GM12878 (cell line): ENCODE results near the gene LGMN. TPM values are rescaled to one million over a fixed set of nuclear protein-coding genes. Genes with fewer than 3 reads are reported as not detected.

Experiments used
- BHLHE40 ChIP-seq, 2 experiments: fragments of 450-650 bp in 1 of 2; IDR thresholded peaks; 2 replicates each; pipeline ENCODE4 v1.6.1; 2011 to 2017; ENCODE audit warnings: low read depth in 2 of 2, borderline replicate concordance in 1 of 2, improper control_type of control experiment in 1 of 2, low read length in 1 of 2, mild to moderate bottlenecking in 1 of 2
- BMI1 ChIP-seq: fragments of 450-650 bp; IDR thresholded peaks from 2 replicates; pipeline ENCODE4 v1.6.1; 2016; ENCODE audit warnings: mild to moderate bottlenecking, moderate library complexity, borderline replicate concordance
- E4F1 ChIP-seq: fragments of 450-650 bp; IDR thresholded peaks from 2 replicates; pipeline ENCODE4 v1.6.1; 2018; ENCODE audit warnings: borderline replicate concordance, mild to moderate bottlenecking; ENCODE audit not compliant: partially characterized antibody
- EGR1 ChIP-seq, 2 experiments: IDR thresholded peaks; 1 replicate in 1 of 2; 2 replicates in 1 of 2; pipeline ENCODE4 v1.6.1; 2011 to 2012; ENCODE audit warnings: low read depth in 2 of 2, low read length in 2 of 2, borderline replicate concordance in 1 of 2, mild to moderate bottlenecking in 1 of 2, moderate library complexity in 1 of 2
- ESRRA ChIP-seq: IDR thresholded peaks from 2 replicates; pipeline ENCODE4 v1.6.1; 2012; ENCODE audit warnings: mild to moderate bottlenecking, low read length, improper control_type of control experiment
- JUNB ChIP-seq: IDR thresholded peaks from 2 replicates; pipeline ENCODE4 v1.6.1; 2016; ENCODE audit warnings: antibody characterized with exemption, mild to moderate bottlenecking
- MTA2 ChIP-seq: fragments of 450-650 bp; IDR thresholded peaks from 2 replicates; pipeline ENCODE4 v1.6.1; 2016; ENCODE audit warnings: low read depth, mild to moderate bottlenecking, moderate library complexity
- MXI1 ChIP-seq: fragments of 150-350 bp; IDR thresholded peaks from 2 replicates; pipeline ENCODE4 v1.6.1; 2011; ENCODE audit warnings: low read depth, mild to moderate bottlenecking, inconsistent platforms, low read length, improper control_type of control experiment
- NFYB ChIP-seq: IDR thresholded peaks from 2 replicates; pipeline ENCODE4 v1.6.1; 2011; ENCODE audit warnings: low read depth, mild to moderate bottlenecking, low read length, improper control_type of control experiment, moderate library complexity; ENCODE audit not compliant: insufficient read depth
- NR2F1 ChIP-seq: fragments of 450-650 bp; conservative IDR thresholded peaks from 2 replicates; pipeline ENCODE4 v1.6.1; 2017; ENCODE audit warnings: mild to moderate bottlenecking
- NRF1 ChIP-seq: conservative IDR thresholded peaks from 2 replicates; pipeline ENCODE4 v1.6.1; 2011; ENCODE audit warnings: mild to moderate bottlenecking, low read depth, low read length, improper control_type of control experiment
- RAD21 ChIP-seq: IDR thresholded peaks from 2 replicates; pipeline ENCODE4 v1.6.1; 2011; ENCODE audit warnings: mild to moderate bottlenecking, low read depth, low read length, moderate library complexity; ENCODE audit not compliant: insufficient read depth
- RB1 ChIP-seq: fragments of 450-650 bp; formaldehyde crosslinking; IDR thresholded peaks from 2 replicates; pipeline ENCODE4 v1.6.1; 2017; ENCODE audit warnings: mild to moderate bottlenecking, borderline replicate concordance
- RBBP5 ChIP-seq: fragments of 200-600 bp; sonication (generic); conservative IDR thresholded peaks from 2 replicates; pipeline ENCODE4 v1.6.1; 2016
- REST ChIP-seq: IDR thresholded peaks from 2 replicates; pipeline ENCODE4 v1.6.1; 2012; ENCODE audit warnings: mild to moderate bottlenecking, low read depth, low read length
- SP1 ChIP-seq: IDR thresholded peaks from one replicate; pipeline ENCODE4 v1.6.1; 2011; ENCODE audit warnings: low read depth, low read length
- STAT1 ChIP-seq: fragments of 450-650 bp; conservative IDR thresholded peaks from 2 replicates; pipeline ENCODE4 v1.6.1; 2014; ENCODE audit warnings: antibody characterized with exemption, mild to moderate bottlenecking
- TCF3 ChIP-seq: IDR thresholded peaks from 2 replicates; pipeline ENCODE4 v1.6.1; 2012; ENCODE audit warnings: low read depth, mild to moderate bottlenecking, low read length, borderline replicate concordance; ENCODE audit not compliant: insufficient read depth
- TCF7 ChIP-seq: IDR thresholded peaks from 2 replicates; pipeline ENCODE4 v1.6.1; 2014; ENCODE audit warnings: antibody characterized with exemption, borderline replicate concordance
- USF1 ChIP-seq: IDR thresholded peaks from 2 replicates; pipeline ENCODE4 v1.6.1; 2011; ENCODE audit warnings: borderline replicate concordance, low read depth, mild to moderate bottlenecking, moderate library complexity, mixed read lengths, low read length; ENCODE audit not compliant: insufficient read depth; ENCODE audit errors: extremely low read length
- YY1 ChIP-seq: IDR thresholded peaks from 2 replicates; pipeline ENCODE4 v1.6.1; 2011; ENCODE audit warnings: low read depth, mild to moderate bottlenecking, low read length
- ZNF217 ChIP-seq: fragments of 450-650 bp; IDR thresholded peaks from 2 replicates; pipeline ENCODE4 v1.6.1; 2017; ENCODE audit warnings: antibody characterized with exemption, mild to moderate bottlenecking
- polyA plus RNA-seq, 11 experiments: library from polyadenylated mRNA; depleted of rRNA in 4 of 11; unstranded in 6 of 11; stranded (reverse) in 5 of 11; fragments of >200 nt; fragmentation: Nextera tagmentation in 4 of 11; fragmentation: Illumina TruSeq in 1 of 11; extraction: Ambion mirVana in 4 of 11; extraction: Trizol in 1 of 11; gene quantifications; 1 replicate in 1 of 11; 2 replicates in 10 of 11; pipeline versions ENCODE4 v1.2.1 to v1.2.3, GENCODE V29; 2011 to 2016; ENCODE audit warnings: inconsistent platforms in 2 of 11, missing spikeins in 2 of 11, low read depth in 1 of 11
- total RNA-seq, 4 experiments: library from RNA; depleted of rRNA in 3 of 4; stranded (reverse); fragments of >200 nt in 3 of 4; fragmentation: Illumina TruSeq in 1 of 4; extraction: Trizol in 1 of 4; gene quantifications; 2 replicates each; pipeline versions ENCODE4 v1.2.1 to v1.2.3, GENCODE V29; 2013 to 2021
- TF ChIP-seq, protein P1 (sequence below): IDR thresholded peaks from 2 replicates; pipeline ENCODE4 v1.6.1; 2011; ENCODE audit warnings: mild to moderate bottlenecking, low read depth, low read length, moderate library complexity; ENCODE audit not compliant: insufficient replicate concordance

The LGMN gene
- total and polyA plus RNA-seq, 10 of the 15 experiments (the other 5 are each of a cell fraction or from before 2014, with no cell fraction given) = 0.71 to 192 (median 3.9) TPM

DNA sequence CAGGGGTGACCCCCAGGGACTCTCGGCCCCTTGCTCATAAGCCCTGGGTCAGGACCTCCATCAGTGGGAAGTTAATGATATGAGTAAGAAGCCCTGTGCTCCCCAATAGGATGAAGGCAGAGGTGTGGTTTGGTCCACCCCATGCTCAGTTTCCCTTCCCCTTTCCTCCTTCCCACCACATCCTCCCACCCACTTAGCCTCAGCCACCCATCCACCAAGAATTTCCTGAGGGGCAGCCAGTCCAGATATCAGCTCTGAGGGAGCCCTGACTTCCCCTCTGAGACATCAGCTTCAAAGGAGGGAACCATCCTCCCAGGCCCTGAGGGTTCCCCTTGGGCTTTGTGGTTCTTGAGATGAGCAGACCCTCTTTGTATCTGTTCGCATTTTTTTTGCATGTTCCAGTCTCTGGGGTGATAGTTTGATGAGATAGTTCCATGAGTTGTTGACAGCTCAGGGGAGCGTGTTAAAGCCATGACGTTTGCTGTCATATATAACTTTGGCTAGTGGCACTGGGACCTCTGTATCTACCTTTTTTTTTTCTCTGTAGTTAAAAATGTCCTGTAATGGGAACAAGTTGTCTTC is 71.2 kb downstream of the LGMN start (continued):
- TF ChIP-seq REST (0 out of 2 replicates have a peak, but pooled peaks have one; percentile 13), EGR1 (IDR thresholded peaks at IDR 0.05; ENCODE audit: borderline replicate concordance in 1 of 2, low read depth in 2 of 2, low read length in 2 of 2) (peak in 1 of 2 experiments; percentile 86; a peak in 2 of 3 replicates), RAD21 (peak; percentile 18; the same call in 1 of the 2 replicates), E4F1 (no peak), YY1 (no peak), TCF7 (peak; percentile 100), NR2F1 (peak; percentile 100), NRF1 (no peak), MXI1 (no peak), USF1 (no peak), BHLHE40 (IDR thresholded peaks at IDR 0.05; ENCODE audit: borderline replicate concordance in 1 of 2, low read depth in 2 of 2, low read length in 1 of 2) (peak; percentile 69 to 75; a peak in 3 of 4 replicates), SP1 (peak; percentile 84), TCF3 (0 out of 2 replicates have a peak, but pooled peaks have one; percentile 22), JUNB (peak; percentile 97), MTA2 (peak; percentile 99), ZNF217 (peak; percentile 93), RBBP5 (no peak), NFYB (peak; percentile 87), STAT1 (no peak), BMI1 (peak; percentile 92), ESRRA (no peak), RB1 (peak; percentile 83; the same call in 1 of the 2 replicates)
- TF ChIP-seq, protein P1, sequence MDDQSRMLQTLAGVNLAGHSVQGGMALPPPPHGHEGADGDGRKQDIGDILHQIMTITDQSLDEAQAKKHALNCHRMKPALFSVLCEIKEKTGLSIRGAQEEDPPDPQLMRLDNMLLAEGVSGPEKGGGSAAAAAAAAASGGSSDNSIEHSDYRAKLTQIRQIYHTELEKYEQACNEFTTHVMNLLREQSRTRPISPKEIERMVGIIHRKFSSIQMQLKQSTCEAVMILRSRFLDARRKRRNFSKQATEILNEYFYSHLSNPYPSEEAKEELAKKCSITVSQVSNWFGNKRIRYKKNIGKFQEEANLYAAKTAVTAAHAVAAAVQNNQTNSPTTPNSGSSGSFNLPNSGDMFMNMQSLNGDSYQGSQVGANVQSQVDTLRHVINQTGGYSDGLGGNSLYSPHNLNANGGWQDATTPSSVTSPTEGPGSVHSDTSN = peak; percentile 61
